ENCODE data around the gene BTN1A1.

BTN1A1 gene

GRCh38 chr6:26516481-26517427, 16.7 kb downstream of the BTN1A1 start:
- Histone ChIP-seq H3K4me3 (ENCODE audit: insufficient read depth, low read length, poor library complexity, severe bottlenecking) (no peak overlapping the region), H4K20me1 (ENCODE audit: low read depth, low read length) (no peaks in the 10 kb centered on the region), H3K27ac (ENCODE audit: low read depth, low read length) (no peak overlapping the region), H3K36me3 (ENCODE audit: low read length) (no peaks in the 10 kb centered on the region), H3K27me3 (ENCODE audit: low read length) (no peaks in the 10 kb centered on the region), H3K9me3 (ENCODE audit: insufficient read depth, low read length) (no peaks in the 10 kb centered on the region), H3K9ac (ENCODE audit: low read length) (no peak overlapping the region), H2AFZ (ENCODE audit: low read depth, low read length, severe bottlenecking) (no peak overlapping the region), H3K79me2 (ENCODE audit: insufficient read depth, low read length) (no peaks in the 10 kb centered on the region), H3F3A (ENCODE audit: insufficient read depth) (peaks cover 7% of the 10 kb centered on the region), H3K9me2 (replicated peaks; ENCODE audit: insufficient read depth, low read length) (no peaks in the 10 kb centered on the region), H3K4me2 (ENCODE audit: low read depth, low read length, poor library complexity, severe bottlenecking) (no peak overlapping the region)
- TF ChIP-seq CTCF (IDR thresholded peaks at IDR 0.05; ENCODE audit: insufficient read depth, low read length, poor library complexity, severe bottlenecking) = no peak
- TF ChIP-seq EZH2phosphoT487 (conservative IDR thresholded peaks at IDR 0.05; ENCODE audit: low read length) = no peak

GRCh38 chr6:26519359-26519758, 19.3 kb downstream of the BTN1A1 start:
- H4K20me1 ChIP-seq (ENCODE audit: low read depth, low read length) = no peaks in the 10 kb centered on the region
- no peaks in the 10 kb centered on the region for H3K27me3 ChIP-seq (ENCODE audit: low read length)
- no peaks in the 10 kb centered on the region for H3K9me3 ChIP-seq (ENCODE audit: insufficient read depth, low read length)
- no peak overlapping the region for H3K4me3 ChIP-seq (ENCODE audit: insufficient read depth, low read length, poor library complexity, severe bottlenecking)
- H3K4me2 ChIP-seq (ENCODE audit: low read depth, low read length, poor library complexity, severe bottlenecking) = no peak overlapping the region
- H3K79me2 ChIP-seq (ENCODE audit: insufficient read depth, low read length) = no peaks in the 10 kb centered on the region
- no peak for TF ChIP-seq CTCF (IDR thresholded peaks at IDR 0.05; ENCODE audit: insufficient read depth, low read length, poor library complexity, severe bottlenecking)
- no peak for TF ChIP-seq EZH2phosphoT487 (conservative IDR thresholded peaks at IDR 0.05; ENCODE audit: low read length)
- H3K9me2 ChIP-seq (replicated peaks; ENCODE audit: insufficient read depth, low read length) = no peaks in the 10 kb centered on the region
- H3K27ac ChIP-seq (ENCODE audit: low read depth, low read length) = no peak overlapping the region
- H3K36me3 ChIP-seq (ENCODE audit: low read length) = no peaks in the 10 kb centered on the region
- H2AFZ ChIP-seq (ENCODE audit: low read depth, low read length, severe bottlenecking) = no peak overlapping the region
- peaks cover 15% of the 10 kb centered on the region for H3F3A ChIP-seq (ENCODE audit: insufficient read depth)
- H3K9ac ChIP-seq (ENCODE audit: low read length) = no peak overlapping the region

DNA sequence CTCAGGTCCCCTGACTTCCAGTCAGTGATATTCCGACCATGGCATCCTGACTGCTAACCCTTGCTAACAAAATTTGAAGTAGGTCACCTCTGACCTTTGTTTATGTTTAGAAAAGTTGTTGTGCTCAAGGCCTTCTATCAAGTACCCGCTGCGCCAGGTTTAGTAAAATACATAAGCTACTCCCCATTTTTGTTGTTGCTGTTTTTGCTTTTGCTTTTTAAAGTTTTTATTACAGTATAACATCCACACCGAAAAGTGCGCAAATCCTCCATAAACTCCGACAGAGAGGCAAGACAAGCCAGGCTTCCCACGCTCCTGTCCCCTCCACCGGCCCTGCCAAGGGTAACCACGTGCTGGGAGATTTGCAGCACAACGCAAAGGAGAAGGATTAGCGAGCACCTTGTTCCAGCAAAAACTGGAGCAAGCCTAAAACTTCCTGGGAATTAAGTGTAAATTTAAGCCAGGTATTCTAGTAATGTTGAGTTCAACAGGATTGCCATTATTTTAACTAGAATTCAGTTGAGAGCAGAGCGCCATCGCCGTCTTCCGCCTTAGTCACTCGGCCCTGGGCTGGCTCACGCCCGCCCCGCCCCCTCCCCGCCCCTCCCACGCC, 20.2 kb downstream of the BTN1A1 start:
- no peak for TF ChIP-seq CTCF (IDR thresholded peaks at IDR 0.05; ENCODE audit: insufficient read depth, low read length, poor library complexity, severe bottlenecking)
- TF ChIP-seq EZH2phosphoT487 (conservative IDR thresholded peaks at IDR 0.05; ENCODE audit: low read length) = no peak
- H3K36me3 ChIP-seq (ENCODE audit: low read length) = no peaks in the 10 kb centered on the region
- no peaks in the 10 kb centered on the region for H3K9me2 ChIP-seq (replicated peaks; ENCODE audit: insufficient read depth, low read length)
- peak overlapping the region; percentile 88 for H2AFZ ChIP-seq (ENCODE audit: low read depth, low read length, severe bottlenecking)
- H3K9ac ChIP-seq (ENCODE audit: low read length) = peak overlapping the region; percentile 48
- H3F3A ChIP-seq (ENCODE audit: insufficient read depth) = peaks cover 15% of the 10 kb centered on the region
- H3K9me3 ChIP-seq (ENCODE audit: insufficient read depth, low read length) = no peaks in the 10 kb centered on the region
- peak overlapping the region; percentile 67 for H3K4me2 ChIP-seq (ENCODE audit: low read depth, low read length, poor library complexity, severe bottlenecking)
- no peaks in the 10 kb centered on the region for H4K20me1 ChIP-seq (ENCODE audit: low read depth, low read length)
- no peaks in the 10 kb centered on the region for H3K27me3 ChIP-seq (ENCODE audit: low read length)
- H3K4me3 ChIP-seq (ENCODE audit: insufficient read depth, low read length, poor library complexity, severe bottlenecking) = peak overlapping the region; percentile 49
- H3K79me2 ChIP-seq (ENCODE audit: insufficient read depth, low read length) = no peaks in the 10 kb centered on the region
- H3K27ac ChIP-seq (ENCODE audit: low read depth, low read length) = peak overlapping the region; percentile 62
